ENCODE measurements around the gene KRTAP4-1.

DNA sequence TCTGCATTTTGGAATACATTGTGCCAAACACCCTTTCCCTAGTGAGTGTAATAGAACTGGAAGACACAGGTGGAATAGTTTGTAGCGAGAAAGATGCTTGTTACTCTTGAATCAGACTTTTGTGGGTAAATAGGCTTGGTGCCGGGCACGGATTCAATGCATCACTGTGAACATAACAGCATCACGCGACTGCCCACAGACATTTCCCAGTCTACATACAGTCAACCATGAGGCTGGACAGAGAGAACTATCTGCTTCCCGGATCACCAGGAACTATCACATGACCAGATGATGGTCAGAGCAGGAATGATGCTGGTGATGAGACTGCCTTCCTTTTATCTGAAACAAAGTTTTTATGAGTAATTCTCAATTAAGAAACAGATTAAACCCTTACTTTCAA is 41.3 kb upstream of the KRTAP4-1 start:
- TF ChIP-seq, protein P1, sequence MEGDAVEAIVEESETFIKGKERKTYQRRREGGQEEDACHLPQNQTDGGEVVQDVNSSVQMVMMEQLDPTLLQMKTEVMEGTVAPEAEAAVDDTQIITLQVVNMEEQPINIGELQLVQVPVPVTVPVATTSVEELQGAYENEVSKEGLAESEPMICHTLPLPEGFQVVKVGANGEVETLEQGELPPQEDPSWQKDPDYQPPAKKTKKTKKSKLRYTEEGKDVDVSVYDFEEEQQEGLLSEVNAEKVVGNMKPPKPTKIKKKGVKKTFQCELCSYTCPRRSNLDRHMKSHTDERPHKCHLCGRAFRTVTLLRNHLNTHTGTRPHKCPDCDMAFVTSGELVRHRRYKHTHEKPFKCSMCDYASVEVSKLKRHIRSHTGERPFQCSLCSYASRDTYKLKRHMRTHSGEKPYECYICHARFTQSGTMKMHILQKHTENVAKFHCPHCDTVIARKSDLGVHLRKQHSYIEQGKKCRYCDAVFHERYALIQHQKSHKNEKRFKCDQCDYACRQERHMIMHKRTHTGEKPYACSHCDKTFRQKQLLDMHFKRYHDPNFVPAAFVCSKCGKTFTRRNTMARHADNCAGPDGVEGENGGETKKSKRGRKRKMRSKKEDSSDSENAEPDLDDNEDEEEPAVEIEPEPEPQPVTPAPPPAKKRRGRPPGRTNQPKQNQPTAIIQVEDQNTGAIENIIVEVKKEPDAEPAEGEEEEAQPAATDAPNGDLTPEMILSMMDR (IDR thresholded peaks at IDR 0.05) = no peak
- no peak for TF ChIP-seq POLR2AphosphoS5 (IDR thresholded peaks at IDR 0.05)
- no peak for TF ChIP-seq POLR2A (IDR thresholded peaks at IDR 0.05)

Data from prostate gland (tissue), 2 donors.